ENCODE data around the gene JARID2. TPM values are rescaled to one million over a fixed set of nuclear protein-coding genes. Genes with fewer than 3 reads are reported as not detected.

JARID2 gene
- total RNA-seq, 4 donors from 2014 or later: 11.6 to 22.5 (median 16.4) TPM

DNA sequence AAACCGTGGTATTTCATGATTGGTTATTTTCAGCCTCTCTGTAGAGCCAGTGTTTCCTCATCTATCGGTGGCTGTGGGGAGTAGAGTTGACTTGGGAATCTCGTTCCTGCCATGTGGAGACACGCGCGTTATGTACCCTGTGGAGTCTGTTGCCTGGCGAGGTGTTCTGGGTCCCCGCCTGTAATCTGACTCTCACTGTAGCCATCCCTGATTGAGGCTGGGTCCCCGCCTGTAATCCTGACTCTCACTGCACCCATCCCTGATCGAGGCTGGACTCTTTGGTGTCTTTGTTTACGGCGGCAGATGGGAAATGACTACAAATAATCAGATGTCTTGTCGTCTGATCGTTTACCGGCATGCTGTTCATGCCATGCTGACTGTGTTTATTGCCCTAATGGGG lies 263.1 kb downstream of the JARID2 start:
- TF ChIP-seq POLR2A (IDR thresholded peaks at IDR 0.05): no peak
- TF ChIP-seq, protein P1, sequence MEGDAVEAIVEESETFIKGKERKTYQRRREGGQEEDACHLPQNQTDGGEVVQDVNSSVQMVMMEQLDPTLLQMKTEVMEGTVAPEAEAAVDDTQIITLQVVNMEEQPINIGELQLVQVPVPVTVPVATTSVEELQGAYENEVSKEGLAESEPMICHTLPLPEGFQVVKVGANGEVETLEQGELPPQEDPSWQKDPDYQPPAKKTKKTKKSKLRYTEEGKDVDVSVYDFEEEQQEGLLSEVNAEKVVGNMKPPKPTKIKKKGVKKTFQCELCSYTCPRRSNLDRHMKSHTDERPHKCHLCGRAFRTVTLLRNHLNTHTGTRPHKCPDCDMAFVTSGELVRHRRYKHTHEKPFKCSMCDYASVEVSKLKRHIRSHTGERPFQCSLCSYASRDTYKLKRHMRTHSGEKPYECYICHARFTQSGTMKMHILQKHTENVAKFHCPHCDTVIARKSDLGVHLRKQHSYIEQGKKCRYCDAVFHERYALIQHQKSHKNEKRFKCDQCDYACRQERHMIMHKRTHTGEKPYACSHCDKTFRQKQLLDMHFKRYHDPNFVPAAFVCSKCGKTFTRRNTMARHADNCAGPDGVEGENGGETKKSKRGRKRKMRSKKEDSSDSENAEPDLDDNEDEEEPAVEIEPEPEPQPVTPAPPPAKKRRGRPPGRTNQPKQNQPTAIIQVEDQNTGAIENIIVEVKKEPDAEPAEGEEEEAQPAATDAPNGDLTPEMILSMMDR (IDR thresholded peaks at IDR 0.05 in 4 of 5, conservative IDR thresholded peaks at IDR 0.05 in 1 of 5): no peak
- no peak overlapping the region for H3K4me3 ChIP-seq
- H3K27me3 ChIP-seq: no peaks in the 10 kb centered on the region
- H3K4me1 ChIP-seq: peaks cover 41 to 63% of the 10 kb centered on the region in 2 donors
- in situ Hi-C loops (cut with MboI; ENCODE audit: low sequenced_read_pairs in 4 of 4) (loop anchor here in 1 of 4 donors (25.0 kb wide), 1 partner anchor 103 kb away; no protein-coding TSS in a partner anchor), intact Hi-C loops (cut with DNase I; ENCODE audit: low total_unique reads) (no loop called here)
- H3K36me3 ChIP-seq: peaks cover 0 to 3% of the 10 kb centered on the region in 2 donors
- H3K27ac ChIP-seq: peak overlapping the region in 1 of 4 donors; percentile 86
- DNase-seq: peak in 1 of 2 donors; percentile 10
- no peaks in the 10 kb centered on the region for H3K9me3 ChIP-seq
- no peak for ATAC-seq

DNA sequence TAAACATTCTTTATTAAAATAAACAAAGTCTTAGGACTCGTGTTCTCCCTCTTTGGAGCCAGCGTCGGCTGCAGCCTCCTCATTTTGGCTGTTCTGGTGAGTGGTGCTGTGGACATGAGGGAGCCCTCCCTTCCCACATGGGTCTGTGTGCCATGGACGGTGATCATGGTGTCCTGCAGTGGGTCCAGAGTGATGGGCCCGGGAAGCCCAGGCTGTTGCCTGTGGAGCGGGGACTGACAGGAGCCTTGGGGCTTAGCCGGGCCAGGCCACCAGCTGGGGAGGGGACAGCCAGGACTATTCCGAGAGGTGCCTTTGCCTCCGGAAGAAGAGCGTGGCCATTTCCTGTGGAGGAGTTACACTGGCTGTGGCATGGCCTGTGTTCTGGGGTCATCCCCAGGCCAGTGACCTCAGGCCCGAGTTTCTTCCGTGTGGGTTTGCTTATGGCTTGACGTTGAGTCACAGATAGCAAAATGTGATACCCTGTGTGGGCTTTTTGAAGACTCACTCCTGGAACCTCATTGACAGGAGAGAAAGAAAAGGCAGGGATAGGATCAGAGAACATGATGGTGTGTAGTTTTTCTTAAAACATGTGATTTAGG lies 263.6 kb downstream of the JARID2 start:
- Histone ChIP-seq H3K27me3 (no peaks in the 10 kb centered on the region), H3K4me1 (peaks cover 37 to 58% of the 10 kb centered on the region in 2 donors)
- intact Hi-C loops (cut with DNase I; ENCODE audit: low total_unique reads): no loop called here

DNA sequence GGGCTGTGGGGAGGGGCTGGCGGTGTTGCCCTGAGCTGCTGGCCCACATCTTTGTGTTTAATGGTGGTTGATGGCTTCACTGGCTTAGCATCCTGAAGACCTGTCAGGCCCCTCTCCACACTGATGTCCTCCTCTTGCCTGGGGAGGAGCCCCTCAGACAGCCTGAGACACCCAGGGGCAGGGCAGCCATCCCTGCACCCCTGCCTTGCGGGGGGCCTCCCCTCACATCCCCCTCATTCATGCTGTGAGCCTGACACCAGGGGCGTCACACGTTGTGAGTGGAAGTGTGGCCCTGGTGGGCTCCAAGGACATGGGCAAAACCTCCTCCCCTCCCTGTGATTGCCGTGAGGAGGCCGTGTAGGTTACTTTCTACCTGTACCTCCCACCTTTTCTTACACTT lies 264.3 kb downstream of the JARID2 start:
- intact Hi-C loops (cut with DNase I; ENCODE audit: low total_unique reads): loop anchor here (2.0 to 10.0 kb wide), 4 partner anchors 85 to 622 kb away; no protein-coding TSS in a partner anchor
- H3K4me1 ChIP-seq: peaks cover 36 to 57% of the 10 kb centered on the region in 2 donors
- no peaks in the 10 kb centered on the region for H3K27me3 ChIP-seq

More for the DNA sequence above, 263.6 kb downstream of the JARID2 start:
- H3K9me3 ChIP-seq: no peaks in the 10 kb centered on the region
- in situ Hi-C loops (cut with MboI; ENCODE audit: low sequenced_read_pairs in 4 of 4): loop anchor here in 1 of 4 donors (25.0 kb wide), 1 partner anchor 103 kb away; no protein-coding TSS in a partner anchor
- peak in 1 of 2 donors; percentile 13 for DNase-seq
- no peak overlapping the region for H3K4me3 ChIP-seq
- no peak for ATAC-seq
- TF ChIP-seq POLR2A (IDR thresholded peaks at IDR 0.05): no peak
- TF ChIP-seq, protein P1 (IDR thresholded peaks at IDR 0.05 in 4 of 5, conservative IDR thresholded peaks at IDR 0.05 in 1 of 5): no peak
- H3K36me3 ChIP-seq: peaks cover 0 to 7% of the 10 kb centered on the region in 2 donors
- peak overlapping the region in 1 of 4 donors; percentile 86 for H3K27ac ChIP-seq

DNA sequence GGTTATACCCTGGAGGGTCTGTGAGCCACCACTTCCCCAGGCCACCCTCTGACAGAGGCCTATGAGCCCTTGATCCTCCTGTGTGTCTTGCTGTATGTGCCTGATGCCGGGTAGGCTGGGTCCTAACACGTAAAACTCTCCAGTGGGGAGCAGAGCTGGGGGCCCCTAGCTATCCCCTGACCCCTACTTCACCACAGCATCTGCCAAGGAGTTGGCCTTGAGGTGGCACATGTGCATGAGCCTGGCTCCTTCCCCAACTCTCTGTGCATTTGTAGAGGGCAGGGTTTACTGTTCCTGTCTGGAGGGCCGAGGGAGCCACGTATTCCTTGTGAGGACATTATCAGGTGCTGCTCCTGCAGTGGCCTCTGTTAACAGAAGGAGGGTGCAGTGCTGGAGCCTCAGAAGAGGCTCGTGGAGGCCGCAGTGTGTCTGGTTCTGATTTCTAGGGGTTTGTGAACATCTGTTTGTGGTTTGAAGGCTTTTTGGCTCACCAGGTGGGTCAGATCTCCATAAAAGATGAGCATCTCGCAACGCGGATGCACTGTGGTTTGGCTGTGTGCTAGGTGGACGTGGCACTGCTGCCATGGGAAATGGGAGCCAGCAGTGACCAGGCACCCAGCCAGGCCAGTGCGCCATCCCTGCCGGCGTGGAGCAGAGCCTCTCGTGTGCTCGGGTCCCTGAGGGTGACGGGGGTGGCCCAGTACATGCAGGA lies 264.8 kb downstream of the JARID2 start:
- Histone ChIP-seq H3K27ac (peak overlapping the region; percentile 86 to 92 (median 88)), H3K27me3 (no peaks in the 10 kb centered on the region), H3K4me3 (no peak overlapping the region), H3K9me3 (no peaks in the 10 kb centered on the region), H3K36me3 (peaks cover 0 to 7% of the 10 kb centered on the region in 2 donors), H3K4me1 (peaks cover 36 to 55% of the 10 kb centered on the region in 2 donors)
- peak; percentile 34 to 49 for ATAC-seq
- peak; percentile 58 to 80 for DNase-seq
- intact Hi-C loops (cut with DNase I; ENCODE audit: low total_unique reads) (loop anchor here (2.0 to 10.0 kb wide), 4 partner anchors 84 to 622 kb away; no protein-coding TSS in a partner anchor), in situ Hi-C loops (cut with MboI; ENCODE audit: low sequenced_read_pairs in 4 of 4) (loop anchor here in 2 of 4 donors (10.0 to 25.0 kb wide), 2 partner anchors 102 to 114 kb away; no protein-coding TSS in a partner anchor)
- TF ChIP-seq, protein P1 (IDR thresholded peaks at IDR 0.05 in 4 of 5, conservative IDR thresholded peaks at IDR 0.05 in 1 of 5): peak in 1 of 5 experiments; percentile 14
- no peak for TF ChIP-seq POLR2A (IDR thresholded peaks at IDR 0.05)

More for the DNA sequence above, 264.3 kb downstream of the JARID2 start:
- Histone ChIP-seq H3K4me3 (no peak overlapping the region), H3K36me3 (peaks cover 0 to 7% of the 10 kb centered on the region in 2 donors), H3K9me3 (no peaks in the 10 kb centered on the region), H3K27ac (peak overlapping the region; percentile 86 to 92 (median 88))
- DNase-seq: peak in 1 of 2 donors; percentile 15
- TF ChIP-seq, protein P1 (IDR thresholded peaks at IDR 0.05 in 4 of 5, conservative IDR thresholded peaks at IDR 0.05 in 1 of 5): no peak
- TF ChIP-seq POLR2A (IDR thresholded peaks at IDR 0.05): no peak
- ATAC-seq: no peak
- in situ Hi-C loops (cut with MboI; ENCODE audit: low sequenced_read_pairs in 4 of 4): loop anchor here in 2 of 4 donors (10.0 to 25.0 kb wide), 2 partner anchors 102 to 115 kb away; no protein-coding TSS in a partner anchor

Data from gastrocnemius medialis (tissue), 4 donors.